GM12864 (cell line): Measurements from ENCODE around the gene TRMT112.
A peak's percentile ranks its signal among the peaks of the same experiment; 100 is the strongest.

ENCODE experiments used
- DNase-seq: peaks from one replicate; pipeline ENCODE4 v3.0.0-alpha.2; 2011; ENCODE audit warnings: low read depth
- H3K4me3 ChIP-seq: 2 replicates; pipeline ENCODE4 v1.5.1; 2011; ENCODE audit warnings: mild to moderate bottlenecking, low read depth, low read length, control low read depth
- CTCF ChIP-seq: IDR thresholded peaks from 2 replicates; pipeline ENCODE4 v1.5.1; 2011; ENCODE audit warnings: low read depth, mild to moderate bottlenecking, moderate library complexity, low read length, control low read depth, inconsistent platforms; ENCODE audit errors: missing control alignments

Gene TRMT112

DNA sequence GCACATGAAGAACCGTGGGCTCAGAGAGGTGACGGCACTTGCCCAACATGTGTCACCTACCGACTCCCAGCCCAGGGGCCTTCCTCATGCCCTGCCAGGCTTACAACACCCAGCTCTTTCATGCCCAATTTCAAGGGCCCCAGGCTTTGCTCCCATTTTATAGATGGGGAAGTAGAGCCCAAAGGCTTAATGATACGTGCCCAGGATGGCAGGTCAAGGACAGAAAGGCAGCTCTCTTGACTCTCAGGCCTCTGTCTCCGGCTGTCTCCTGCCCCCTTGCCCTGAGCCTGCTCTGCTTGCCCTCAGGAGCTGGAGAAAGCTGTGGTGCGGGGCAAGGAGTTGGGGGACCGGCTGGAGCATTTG lies 31.6 kb upstream of the TRMT112 start:
- TF ChIP-seq CTCF: no peak
- no peak for DNase-seq
- no peak overlapping the region for H3K4me3 ChIP-seq

DNA sequence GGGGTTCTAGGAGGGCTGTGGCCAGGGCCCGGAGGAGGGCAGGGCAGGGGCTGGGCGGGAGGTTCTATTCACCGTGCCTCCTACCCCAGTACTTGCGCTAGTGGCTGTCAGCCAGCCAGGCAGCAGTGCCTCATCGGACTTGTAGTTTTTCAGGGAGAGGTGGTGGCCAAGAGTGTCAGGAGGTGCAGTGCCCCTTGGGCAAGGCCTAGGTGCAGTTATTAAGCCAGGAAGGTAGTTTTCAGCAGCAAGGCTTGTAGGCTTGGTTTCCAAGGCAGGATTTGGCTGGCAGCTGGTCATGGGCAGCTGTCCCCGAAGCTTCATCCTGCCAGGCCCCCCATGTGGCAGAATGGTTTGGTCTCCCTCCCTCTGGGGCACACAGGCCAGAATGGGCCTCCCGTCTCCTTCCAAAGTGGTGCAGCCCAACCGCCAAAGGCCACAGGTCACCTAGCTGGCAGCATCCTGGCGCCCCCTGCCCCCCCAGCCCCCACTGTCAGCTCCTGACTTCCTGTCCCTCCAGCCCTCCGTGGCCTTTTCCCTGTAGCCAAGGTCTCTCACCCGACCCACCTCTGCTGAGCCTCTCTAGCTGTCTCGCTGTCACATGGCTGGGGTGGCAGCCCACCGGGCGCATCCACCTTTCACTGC lies 31.1 kb upstream of the TRMT112 start:
- no peak overlapping the region for H3K4me3 ChIP-seq
- no peak for DNase-seq
- TF ChIP-seq CTCF: no peak

DNA sequence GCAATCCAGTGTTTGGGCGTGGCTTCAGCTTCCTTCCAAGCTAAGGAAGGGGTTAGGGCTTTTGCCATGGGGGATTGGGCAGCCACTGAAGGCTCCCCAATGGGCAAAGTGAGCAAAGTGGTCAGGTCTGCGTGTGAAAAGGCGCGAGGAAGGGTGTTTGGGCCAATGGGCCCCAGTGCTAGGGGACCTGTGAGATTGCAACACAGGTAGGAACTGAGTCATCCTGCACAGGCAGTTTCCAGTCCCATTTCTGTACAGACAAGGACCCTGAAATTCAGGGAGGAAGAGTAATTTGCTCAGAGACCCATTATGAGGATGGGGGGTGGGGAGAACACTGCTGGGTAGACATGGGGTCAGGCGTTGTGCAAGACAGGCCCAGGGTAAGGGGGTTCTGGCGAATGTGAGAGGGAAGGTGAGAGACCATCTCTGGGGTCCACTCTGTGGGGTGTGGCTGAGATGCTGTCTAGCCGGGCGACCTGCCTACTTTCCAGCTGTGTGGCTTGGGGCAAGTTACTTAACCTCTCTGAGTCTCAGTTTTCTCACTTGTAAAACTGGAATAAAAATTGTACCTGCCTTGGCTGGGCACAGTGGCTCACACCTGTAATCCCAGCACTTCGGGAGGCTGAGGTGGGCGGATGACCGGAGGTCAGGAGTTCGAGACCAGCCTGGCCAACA lies 30.0 kb upstream of the TRMT112 start:
- no peak for TF ChIP-seq CTCF
- H3K4me3 ChIP-seq: no peak overlapping the region
- no peak for DNase-seq

DNA sequence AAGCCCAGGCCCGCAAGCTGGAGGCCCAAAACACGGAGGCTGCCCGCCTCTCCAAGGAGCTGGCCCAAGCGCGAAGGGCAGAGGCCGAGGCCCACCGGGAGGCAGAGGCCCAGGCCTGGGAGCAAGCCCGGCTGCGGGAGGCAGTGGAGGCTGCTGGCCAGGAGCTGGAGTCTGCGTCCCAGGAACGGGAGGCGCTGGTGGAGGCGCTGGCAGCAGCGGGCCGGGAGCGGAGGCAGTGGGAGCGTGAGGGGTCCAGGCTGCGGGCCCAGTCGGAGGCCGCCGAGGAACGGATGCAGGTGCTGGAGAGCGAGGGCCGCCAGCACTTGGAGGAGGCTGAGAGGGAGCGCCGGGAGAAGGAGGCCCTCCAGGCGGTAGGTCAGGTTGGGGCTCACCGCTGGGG lies 27.4 kb upstream of the TRMT112 start:
- no peak for TF ChIP-seq CTCF
- H3K4me3 ChIP-seq: no peak overlapping the region
- DNase-seq: no peak

DNA sequence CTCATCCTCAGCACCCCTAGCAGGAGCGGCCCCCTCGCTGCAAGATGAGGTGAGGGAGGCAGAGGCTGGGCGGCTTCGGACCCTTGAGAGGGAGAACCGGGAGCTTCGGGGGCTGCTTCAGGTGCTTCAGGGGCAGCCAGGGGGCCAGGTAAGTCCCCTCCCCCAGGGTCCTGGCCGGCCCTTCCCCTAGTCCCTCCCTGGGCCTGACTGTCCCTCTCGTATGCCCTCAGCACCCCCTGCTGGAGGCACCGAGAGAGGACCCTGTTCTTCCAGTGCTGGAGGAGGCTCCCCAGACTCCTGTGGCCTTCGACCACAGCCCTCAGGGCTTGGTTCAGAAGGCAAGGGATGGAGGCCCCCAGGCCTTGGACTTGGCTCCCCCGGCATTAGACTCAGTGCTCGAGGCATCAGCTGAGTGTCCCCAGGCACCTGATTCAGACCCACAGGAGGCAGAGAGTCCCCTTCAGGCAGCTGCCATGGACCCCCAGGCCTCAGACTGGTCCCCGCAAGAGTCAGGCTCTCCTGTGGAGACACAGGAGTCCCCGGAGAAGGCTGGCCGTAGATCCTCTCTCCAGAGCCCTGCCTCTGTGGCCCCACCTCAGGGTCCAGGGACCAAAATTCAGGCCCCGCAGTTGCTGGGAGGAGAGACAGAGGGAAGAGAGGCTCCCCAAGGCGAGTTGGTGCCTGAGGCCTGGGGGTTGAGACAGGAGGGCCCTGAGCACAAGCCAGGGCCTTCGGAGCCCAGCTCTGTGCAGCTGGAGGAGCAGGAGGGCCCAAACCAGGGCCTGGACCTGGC lies 26.6 kb upstream of the TRMT112 start:
- H3K4me3 ChIP-seq: no peak overlapping the region
- no peak for DNase-seq
- TF ChIP-seq CTCF: peak; percentile 32

DNA sequence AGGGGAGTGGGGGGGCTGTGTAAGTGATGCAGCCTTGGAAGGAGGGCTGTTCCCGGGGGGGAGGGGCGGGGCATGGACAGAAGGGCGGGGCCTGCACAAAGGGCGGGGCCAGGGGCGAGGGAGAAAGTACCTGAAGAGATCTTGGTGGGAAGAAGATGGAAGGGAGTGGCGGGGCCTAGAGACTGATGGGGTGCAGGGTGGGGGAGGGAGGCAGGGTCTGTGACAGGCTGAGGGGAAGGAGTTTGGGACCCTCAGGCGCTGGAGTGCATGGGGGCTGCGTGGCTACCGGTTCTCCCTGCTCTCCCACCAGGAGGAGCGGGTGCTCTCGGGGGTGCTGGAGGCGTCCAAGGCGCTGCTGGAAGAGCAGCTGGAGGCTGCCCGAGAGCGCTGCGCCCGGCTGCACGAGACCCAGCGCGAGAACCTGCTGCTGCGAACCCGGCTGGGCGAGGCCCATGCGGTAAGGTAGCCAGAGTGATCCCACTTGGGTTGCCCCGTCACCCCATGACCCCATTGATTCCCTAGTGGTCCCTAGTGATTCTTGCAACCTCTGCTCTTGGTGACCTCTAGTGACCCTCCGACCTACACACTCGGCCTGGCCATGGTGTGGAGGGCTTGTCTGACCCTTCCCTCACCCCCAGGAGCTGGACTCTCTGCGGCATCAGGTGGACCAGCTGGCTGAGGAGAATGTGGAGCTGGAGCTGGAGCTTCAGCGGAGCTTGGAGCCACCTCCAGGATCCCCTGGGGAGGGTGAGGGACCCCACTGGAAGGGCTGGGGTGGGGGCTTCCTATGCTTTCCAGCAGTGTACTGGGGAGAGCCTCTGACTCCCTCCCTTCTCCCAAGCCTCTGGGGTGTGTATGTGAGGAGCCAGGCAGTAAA lies 25.7 kb upstream of the TRMT112 start:
- TF ChIP-seq CTCF: no peak
- DNase-seq: no peak
- H3K4me3 ChIP-seq: no peak overlapping the region
